PC-3 (cell line): ENCODE data around the gene CDC7. TPM values are rescaled to one million over a fixed set of nuclear protein-coding genes. Genes with fewer than 3 reads are reported as not detected.
A peak's percentile ranks its signal among the peaks of the same experiment; 100 is the strongest.

Experiments
- ATAC-seq: fragments of 200-7000 bp; cut with Tn5 transposase; 2 replicates; pipeline ENCODE4 v1.9.1; 2020; ENCODE audit warnings: mild to moderate bottlenecking, moderate library complexity
- BruUV-seq: library from RNA; stranded (reverse); fragments of 400-500 nt; replicated peaks from 2 replicates; lab custom pipeline; 2021; lab: Mats Ljungman, UMichigan
- CTCF ChIA-PET: fragments of 300-600 bp; sonication (Branson Sonifier 250); formaldehyde crosslinking; loops from one replicate; lab custom pipeline; 2022; ENCODE audit warnings: antibody characterized with exemption; lab: Charles Lee
- POLR2A ChIA-PET: fragments of 300-600 bp; sonication (Branson Sonifier 250); formaldehyde crosslinking; loops from one replicate; lab custom pipeline; 2022; ENCODE audit warnings: antibody characterized with exemption; ENCODE audit not compliant: unreplicated experiment; lab: Charles Lee
- DNase-seq: peaks from one replicate; pipeline ENCODE4 v3.0.0-alpha.2; 2015
- H2AFZ ChIP-seq: fragments of 300-600 bp; sonication (generic); 2 replicates; pipeline ENCODE4 v1.6.0; 2016; ENCODE audit warnings: antibody characterized with exemption, low read length
- H3F3A ChIP-seq: fragments of 300-600 bp; sonication (generic); one replicate; pipeline ENCODE4 v1.6.0; 2017; ENCODE audit warnings: antibody characterized with exemption, low read length, control low read depth, mild to moderate bottlenecking; ENCODE audit not compliant: unreplicated experiment
- H3K27ac ChIP-seq: fragments of 300-600 bp; sonication (generic); 2 replicates; pipeline ENCODE4 v1.5.1; 2016; ENCODE audit warnings: mild to moderate bottlenecking, low read length
- H3K27me3 ChIP-seq: fragments of 300-600 bp; sonication (generic); 2 replicates; pipeline ENCODE4 v1.6.1; 2016; ENCODE audit warnings: low read length, mixed read lengths
- H3K36me3 ChIP-seq: fragments of 300-600 bp; sonication (generic); 2 replicates; pipeline ENCODE4 v1.6.1; 2016; ENCODE audit warnings: low read depth, mixed run types, low read length, mixed read lengths
- H3K4me1 ChIP-seq: fragments of 300-600 bp; sonication (generic); 2 replicates; pipeline ENCODE4 v1.5.1; 2016; ENCODE audit warnings: low read length; ENCODE audit not compliant: insufficient read depth
- H3K4me2 ChIP-seq: fragments of 300-600 bp; sonication (generic); 2 replicates; pipeline ENCODE4 v1.6.0; 2016; ENCODE audit warnings: low read length
- H3K4me3 ChIP-seq: fragments of 300-600 bp; sonication (generic); 2 replicates; pipeline ENCODE4 v1.5.1; 2016; ENCODE audit warnings: mild to moderate bottlenecking, low read length, mixed read lengths
- H3K79me2 ChIP-seq: fragments of 300-600 bp; sonication (generic); 2 replicates; pipeline ENCODE4 v1.6.1; 2017; ENCODE audit warnings: low read length, mixed read lengths
- H3K9ac ChIP-seq: fragments of 300-600 bp; sonication (generic); 2 replicates; pipeline ENCODE4 v1.6.0; 2016; ENCODE audit warnings: mild to moderate bottlenecking, low read length
- H3K9me2 ChIP-seq: fragments of 300-600 bp; sonication (generic); replicated peaks from 2 replicates; pipeline ENCODE4 v1.6.1; 2016; ENCODE audit warnings: mixed run types, low read length, mixed read lengths
- H3K9me3 ChIP-seq: fragments of 300-600 bp; sonication (generic); 2 replicates; pipeline ENCODE4 v1.6.1; 2016; ENCODE audit warnings: low read length, mixed read lengths
- H4K20me1 ChIP-seq: fragments of 300-600 bp; sonication (generic); 2 replicates; pipeline ENCODE4 v1.6.1; 2016; ENCODE audit warnings: low read length, mixed read lengths
- EZH2 ChIP-seq: fragments of 300-600 bp; sonication (generic); IDR thresholded peaks from one replicate; pipeline ENCODE4 v1.6.1; 2017; ENCODE audit warnings: antibody characterized with exemption, mild to moderate bottlenecking, low read length; ENCODE audit not compliant: unreplicated experiment
- EZH2phosphoT487 ChIP-seq: fragments of 300-600 bp; sonication (generic); IDR thresholded peaks from 2 replicates; pipeline ENCODE4 v1.6.1; 2018; ENCODE audit warnings: mild to moderate bottlenecking, antibody characterized with exemption, low read length, borderline replicate concordance
- intact Hi-C: fragments of 100-400 bp; cut with micrococcal nuclease; formaldehyde crosslinking; loops from 2 replicates; pipeline ENCODE4 v1.9.0; 2023
- total RNA-seq: library from RNA; depleted of rRNA; stranded (reverse); fragments of >200 nt; gene quantifications from 2 replicates; pipeline ENCODE4 v1.2.3, GENCODE V29; 2014
- TF ChIP-seq, protein P1 (sequence below): fragments of 300-600 bp; sonication (generic); conservative IDR thresholded peaks from 2 replicates; pipeline ENCODE4 v1.5.1; 2017; ENCODE audit warnings: antibody characterized with exemption, low read depth, mild to moderate bottlenecking, low read length

The CDC7 gene
- total RNA-seq, 1 experiment from 2014 or later, result 10.0 TPM

GRCh38 chr1:91503332-91503900 lies 2.8 kb downstream of the CDC7 start:
- POLR2A ChIA-PET, result no interaction called here
- H3K4me2 ChIP-seq, result peak overlapping the region; percentile 89
- H2AFZ ChIP-seq, result no peak overlapping the region
- CTCF ChIA-PET, result no interaction called here
- H3K36me3 ChIP-seq, result no peaks in the 10 kb centered on the region
- no TSS peak for BruUV-seq
- intact Hi-C loops, result loop anchor here (10.0 kb wide), 1 partner anchor 791 kb away; the partner anchor contains the start of genes GLMN and RPAP2
- H3K27me3 ChIP-seq, result no peaks in the 10 kb centered on the region
- TF ChIP-seq EZH2phosphoT487 (no peak), EZH2 (no peak)
- TF ChIP-seq, protein P1, sequence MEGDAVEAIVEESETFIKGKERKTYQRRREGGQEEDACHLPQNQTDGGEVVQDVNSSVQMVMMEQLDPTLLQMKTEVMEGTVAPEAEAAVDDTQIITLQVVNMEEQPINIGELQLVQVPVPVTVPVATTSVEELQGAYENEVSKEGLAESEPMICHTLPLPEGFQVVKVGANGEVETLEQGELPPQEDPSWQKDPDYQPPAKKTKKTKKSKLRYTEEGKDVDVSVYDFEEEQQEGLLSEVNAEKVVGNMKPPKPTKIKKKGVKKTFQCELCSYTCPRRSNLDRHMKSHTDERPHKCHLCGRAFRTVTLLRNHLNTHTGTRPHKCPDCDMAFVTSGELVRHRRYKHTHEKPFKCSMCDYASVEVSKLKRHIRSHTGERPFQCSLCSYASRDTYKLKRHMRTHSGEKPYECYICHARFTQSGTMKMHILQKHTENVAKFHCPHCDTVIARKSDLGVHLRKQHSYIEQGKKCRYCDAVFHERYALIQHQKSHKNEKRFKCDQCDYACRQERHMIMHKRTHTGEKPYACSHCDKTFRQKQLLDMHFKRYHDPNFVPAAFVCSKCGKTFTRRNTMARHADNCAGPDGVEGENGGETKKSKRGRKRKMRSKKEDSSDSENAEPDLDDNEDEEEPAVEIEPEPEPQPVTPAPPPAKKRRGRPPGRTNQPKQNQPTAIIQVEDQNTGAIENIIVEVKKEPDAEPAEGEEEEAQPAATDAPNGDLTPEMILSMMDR, result no peak
- H3F3A ChIP-seq, result no peaks in the 10 kb centered on the region
- H3K27ac ChIP-seq, result no peak overlapping the region
- H3K79me2 ChIP-seq, result peaks cover 49% of the 10 kb centered on the region
- peaks cover 27% of the 10 kb centered on the region for H3K4me1 ChIP-seq
- no peaks in the 10 kb centered on the region for H4K20me1 ChIP-seq
- H3K9me2 ChIP-seq, result no peaks in the 10 kb centered on the region
- ATAC-seq (no peak), DNase-seq (no peak)
- H3K4me3 ChIP-seq, result peak overlapping the region; percentile 78
- H3K9me3 ChIP-seq, result no peaks in the 10 kb centered on the region
- H3K9ac ChIP-seq, result peak overlapping the region; percentile 95; the same call in 1 of the 2 replicates

GRCh38 chr1:91503975-91504530 lies 3.4 kb downstream of the CDC7 start:
- Histone ChIP-seq H3K27ac (no peak overlapping the region), H3F3A (no peaks in the 10 kb centered on the region), H2AFZ (no peak overlapping the region), H3K27me3 (no peaks in the 10 kb centered on the region), H3K9ac (no peak overlapping the region), H3K9me3 (no peaks in the 10 kb centered on the region), H3K4me1 (peaks cover 27% of the 10 kb centered on the region), H3K36me3 (no peaks in the 10 kb centered on the region), H3K4me3 (no peak overlapping the region), H4K20me1 (no peaks in the 10 kb centered on the region), H3K9me2 (no peaks in the 10 kb centered on the region), H3K79me2 (peaks cover 49% of the 10 kb centered on the region), H3K4me2 (no peak overlapping the region)
- TF ChIP-seq, protein P1, result no peak
- TF ChIP-seq EZH2 (no peak), EZH2phosphoT487 (no peak)
- intact Hi-C loops, result loop anchor here (10.0 kb wide), 1 partner anchor 791 kb away; the partner anchor contains the start of genes GLMN and RPAP2
- ATAC-seq (no peak), DNase-seq (no peak)
- ChIA-PET POLR2A (no interaction called here), CTCF (no interaction called here)
- BruUV-seq, result no TSS peak

- Histone ChIP-seq H3K4me2 (no peak overlapping the region), H3K9ac (no peak overlapping the region), H3K4me3 (no peak overlapping the region), H3K27me3 (no peaks in the 10 kb centered on the region), H3K27ac (no peak overlapping the region), H3K36me3 (no peaks in the 10 kb centered on the region), H4K20me1 (no peaks in the 10 kb centered on the region), H3K9me3 (no peaks in the 10 kb centered on the region), H3K4me1 (peaks cover 27% of the 10 kb centered on the region), H3K79me2 (peaks cover 49% of the 10 kb centered on the region), H3F3A (no peaks in the 10 kb centered on the region), H2AFZ (no peak overlapping the region), H3K9me2 (no peaks in the 10 kb centered on the region)
- POLR2A ChIA-PET, result no interaction called here
- intact Hi-C loops, result loop anchor here (10.0 kb wide), 1 partner anchor 790 kb away; the partner anchor contains the start of genes GLMN and RPAP2
- CTCF ChIA-PET, result no interaction called here
- DNase-seq, result no peak
- no peak for TF ChIP-seq EZH2
- TF ChIP-seq EZH2phosphoT487, result no peak
- TF ChIP-seq, protein P1, result no peak
- no peak for ATAC-seq
- no TSS peak for BruUV-seq
Observed at GRCh38 chr1:91505086-91505485, 4.4 kb downstream of the CDC7 start.
